C4-2B (cell line): ENCODE data around the gene ATP2A3.

Experiments
- ZFX ChIP-seq: fragments of 450-650 bp; IDR thresholded peaks from 2 replicates; pipeline ENCODE4 v1.6.1; 2017
- TF ChIP-seq, protein P1 (sequence below): fragments of 450-650 bp; conservative IDR thresholded peaks from 2 replicates; pipeline ENCODE4 v1.5.1; 2017; ENCODE audit warnings: mild to moderate bottlenecking

DNA sequence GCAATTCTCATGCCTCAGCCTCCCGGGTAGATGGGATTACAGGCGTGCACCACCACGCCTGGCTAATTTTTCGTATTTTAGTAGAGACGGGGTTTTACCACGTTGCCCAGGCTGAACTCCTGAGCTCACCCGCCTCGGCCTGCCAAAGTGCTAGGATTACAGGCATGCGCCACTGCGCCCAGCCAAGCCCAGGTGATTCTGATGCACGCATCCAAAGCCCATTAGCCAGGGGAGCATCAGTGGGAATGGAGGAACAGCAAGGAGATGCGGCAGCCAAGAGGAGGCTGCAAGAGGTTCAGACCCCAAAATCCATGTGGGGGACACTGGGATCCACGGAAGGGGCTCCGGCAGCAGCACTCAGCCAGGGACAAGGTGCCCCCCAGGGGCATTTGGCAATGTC lies 12.1 kb downstream of the ATP2A3 start:
- TF ChIP-seq, protein P1, sequence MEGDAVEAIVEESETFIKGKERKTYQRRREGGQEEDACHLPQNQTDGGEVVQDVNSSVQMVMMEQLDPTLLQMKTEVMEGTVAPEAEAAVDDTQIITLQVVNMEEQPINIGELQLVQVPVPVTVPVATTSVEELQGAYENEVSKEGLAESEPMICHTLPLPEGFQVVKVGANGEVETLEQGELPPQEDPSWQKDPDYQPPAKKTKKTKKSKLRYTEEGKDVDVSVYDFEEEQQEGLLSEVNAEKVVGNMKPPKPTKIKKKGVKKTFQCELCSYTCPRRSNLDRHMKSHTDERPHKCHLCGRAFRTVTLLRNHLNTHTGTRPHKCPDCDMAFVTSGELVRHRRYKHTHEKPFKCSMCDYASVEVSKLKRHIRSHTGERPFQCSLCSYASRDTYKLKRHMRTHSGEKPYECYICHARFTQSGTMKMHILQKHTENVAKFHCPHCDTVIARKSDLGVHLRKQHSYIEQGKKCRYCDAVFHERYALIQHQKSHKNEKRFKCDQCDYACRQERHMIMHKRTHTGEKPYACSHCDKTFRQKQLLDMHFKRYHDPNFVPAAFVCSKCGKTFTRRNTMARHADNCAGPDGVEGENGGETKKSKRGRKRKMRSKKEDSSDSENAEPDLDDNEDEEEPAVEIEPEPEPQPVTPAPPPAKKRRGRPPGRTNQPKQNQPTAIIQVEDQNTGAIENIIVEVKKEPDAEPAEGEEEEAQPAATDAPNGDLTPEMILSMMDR: no peak
- no peak for TF ChIP-seq ZFX
